Gastroesophageal sphincter (tissue), 2 donors: ENCODE measurements around the gene PTPRN2.

Source experiments
- EP300 ChIP-seq: sonication (generic); formaldehyde crosslinking; IDR thresholded peaks from one replicate; pipeline ENCODE4 v1.6.1; 2017; ENCODE audit warnings: antibody characterized with exemption, mild to moderate bottlenecking
- POLR2A ChIP-seq, 2 donors: fragments of 450-650 bp; IDR thresholded peaks; one replicate each; pipeline ENCODE4 v1.6.1; 2017; ENCODE audit warnings: antibody characterized with exemption in 2 of 2, mild to moderate bottlenecking in 2 of 2, moderate library complexity in 1 of 2

DNA sequence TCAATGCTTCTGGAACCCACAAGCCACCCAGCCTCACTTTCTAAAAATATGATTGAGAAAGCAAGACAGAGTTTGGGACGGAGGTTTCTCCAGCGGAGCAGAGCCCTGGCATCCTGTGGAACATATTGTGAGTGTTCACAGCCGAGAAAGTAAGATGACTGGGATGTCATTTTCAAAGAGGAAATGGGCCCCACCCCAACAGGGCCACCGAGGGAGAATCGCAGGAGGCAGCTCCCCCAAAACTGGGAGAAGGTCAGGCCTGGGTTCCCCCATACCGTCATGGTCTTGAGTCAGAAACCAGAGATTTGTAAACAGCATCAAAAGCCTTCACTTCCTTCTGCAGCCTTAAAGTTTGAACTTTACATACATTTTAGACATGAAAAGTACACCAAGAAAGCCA, 560.0 kb downstream of the PTPRN2 start:
- TF ChIP-seq POLR2A (IDR thresholded peaks at IDR 0.05): no peak
- no peak for TF ChIP-seq EP300
